NCI-H1417 (cell line): Measurements from ENCODE around the gene TMEM181.
"Not testable (repeated sequence)": the region's sequence is repeated elsewhere in the genome, so short reads cannot be mapped to it uniquely, and the experiment has no call there.

Source experiments
- DNase-seq, 3 experiments: peaks; one replicate each; lab custom pipeline; 2025; lab: John Stamatoyannopoulos, UW

Gene TMEM181

DNA sequence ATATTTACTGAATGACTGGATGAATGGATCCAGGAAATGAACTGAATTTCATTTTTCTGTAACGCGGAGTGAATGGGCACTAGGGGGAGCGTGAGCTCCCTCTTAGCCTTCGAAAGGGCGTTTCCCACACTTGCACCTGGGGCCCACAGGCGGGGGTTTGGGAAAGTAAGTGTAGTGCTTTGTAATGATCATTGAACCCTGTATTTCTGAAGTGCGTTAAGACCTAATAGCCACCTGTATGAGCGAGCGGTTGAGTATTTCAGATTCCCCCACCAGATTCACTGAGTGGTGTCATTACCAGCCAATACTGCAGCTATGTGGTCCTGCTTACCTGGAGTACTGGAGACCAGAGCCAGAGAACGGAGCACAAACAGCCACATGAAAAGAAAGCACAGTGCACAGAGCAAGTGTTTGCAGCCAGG, 100.5 kb downstream of the TMEM181 start:
- DNase-seq = peak; percentile 76 to 93 (median 88)

DNA sequence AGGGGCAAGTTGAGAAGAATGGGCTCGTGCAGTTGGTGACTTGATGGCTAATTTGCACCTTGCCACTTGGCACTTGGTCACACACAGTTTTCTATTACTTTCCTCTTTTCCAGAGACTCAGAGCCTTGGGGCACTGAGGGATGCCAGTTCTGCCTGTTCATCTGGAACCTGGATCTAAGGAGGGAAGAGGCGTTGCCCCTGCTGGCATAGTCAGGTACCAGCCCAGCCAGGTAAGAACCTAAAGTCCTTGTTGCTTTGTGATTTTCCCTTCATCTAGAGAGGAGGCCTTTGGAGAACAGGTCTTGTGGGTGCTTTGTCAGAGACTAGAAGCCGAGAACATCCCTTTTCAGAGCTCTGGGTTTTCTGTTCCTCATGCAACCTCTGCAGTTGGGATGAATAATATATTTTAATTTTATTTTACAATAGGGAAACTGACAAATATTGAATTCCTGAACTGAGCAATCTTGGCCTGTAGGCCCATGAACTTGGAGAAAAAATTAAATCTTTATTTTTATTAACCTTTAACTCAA, 101.3 kb downstream of the TMEM181 start:
- DNase-seq = peak; percentile 14 to 52 (median 41)

DNA sequence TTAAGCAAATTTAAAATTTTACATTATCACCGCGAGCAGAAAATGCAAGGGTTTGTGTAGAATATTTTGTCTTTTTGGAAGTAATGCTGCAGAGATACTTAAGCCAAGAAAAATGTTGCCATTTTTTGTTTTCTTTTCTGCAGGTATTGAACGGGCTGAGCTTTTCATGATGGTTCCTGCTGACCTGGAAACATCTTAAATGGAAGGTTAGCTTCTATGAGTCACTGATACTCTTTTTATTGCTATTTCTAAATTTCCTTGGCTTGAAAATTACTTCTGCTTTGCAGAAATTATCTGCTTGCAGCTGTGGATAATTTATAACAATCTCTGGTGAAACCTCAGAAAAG, 102.7 kb downstream of the TMEM181 start:
- no peak for DNase-seq

DNA sequence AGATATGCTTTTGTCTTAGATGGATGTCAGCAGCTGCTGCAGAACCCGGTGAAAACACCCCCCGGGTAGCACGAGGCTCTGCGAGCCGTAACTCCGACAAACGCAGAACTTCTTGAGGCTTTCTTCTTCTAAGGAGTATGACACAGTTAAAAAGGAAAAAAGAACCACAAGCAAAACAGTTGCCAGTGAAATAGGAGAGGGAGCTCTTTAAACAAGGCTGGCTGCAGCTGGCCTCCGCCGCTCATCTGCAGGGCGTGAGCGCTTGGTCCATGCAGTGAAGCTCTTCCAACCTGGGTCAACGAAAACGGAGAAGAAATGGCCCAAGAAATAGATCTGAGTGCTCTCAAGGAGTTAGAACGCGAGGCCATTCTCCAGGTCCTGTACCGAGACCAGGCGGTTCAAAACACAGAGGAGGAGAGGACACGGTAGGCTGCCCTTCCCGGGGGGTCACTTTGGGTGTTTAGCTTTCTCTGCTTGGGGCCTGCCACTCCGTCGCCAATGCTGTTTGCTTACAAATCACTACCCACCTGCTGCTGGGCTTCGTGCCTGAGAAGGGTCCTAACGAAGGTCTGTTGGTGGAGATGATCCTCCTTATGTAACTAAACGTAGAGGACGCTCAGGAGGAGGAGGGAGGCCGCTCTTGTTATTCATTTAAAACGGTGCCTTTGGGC, 103.2 kb downstream of the TMEM181 start:
- peak; percentile 90 to 97 (median 95) for DNase-seq

DNA sequence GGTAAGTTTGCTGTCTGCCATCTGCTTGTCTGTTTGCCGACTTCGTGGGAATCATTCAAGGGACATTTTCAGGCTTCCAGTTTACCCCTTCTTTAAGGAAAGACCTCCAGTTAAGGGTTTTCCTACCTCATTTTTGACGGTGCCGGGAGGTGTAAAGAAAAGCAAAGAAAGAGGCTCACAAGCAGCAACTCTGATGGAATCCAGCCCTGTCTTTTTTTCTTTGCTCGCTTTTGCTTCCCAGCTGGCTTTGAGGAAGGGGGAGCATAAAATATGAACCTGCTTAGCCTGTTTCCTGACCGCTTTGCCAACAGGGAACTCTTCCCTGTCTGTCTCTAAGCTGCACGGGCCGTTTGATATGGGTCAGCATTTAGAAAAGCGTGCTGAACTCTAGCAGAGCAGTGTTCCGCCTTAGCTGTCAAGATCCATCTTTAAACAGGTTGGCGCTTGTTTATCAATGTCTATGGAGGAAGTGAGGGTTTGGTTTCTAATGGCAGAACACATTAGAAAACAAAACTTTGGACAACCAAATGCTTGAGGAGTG, 103.8 kb downstream of the TMEM181 start:
- DNase-seq = peak; percentile 51 to 96 (median 90)

DNA sequence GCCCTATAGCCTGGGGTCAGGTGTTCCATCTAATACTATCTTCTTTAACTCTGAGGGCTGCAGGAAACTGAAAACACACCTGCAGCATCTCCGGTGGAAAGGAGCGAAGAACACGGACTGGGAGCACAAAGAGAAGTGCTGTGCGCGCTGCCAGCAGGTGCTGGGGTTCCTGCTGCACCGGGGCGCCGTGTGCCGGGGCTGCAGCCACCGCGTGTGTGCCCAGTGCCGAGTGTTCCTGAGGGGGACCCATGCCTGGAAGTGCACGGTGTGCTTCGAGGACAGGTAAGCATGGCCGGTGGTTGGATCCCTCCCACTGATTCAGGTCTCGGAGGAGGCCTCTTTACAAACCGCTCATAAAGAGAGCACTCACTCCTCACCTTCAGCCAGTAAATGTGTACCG, 105.4 kb downstream of the TMEM181 start:
- DNase-seq = peak in 1 of 3 experiments; percentile 47

DNA sequence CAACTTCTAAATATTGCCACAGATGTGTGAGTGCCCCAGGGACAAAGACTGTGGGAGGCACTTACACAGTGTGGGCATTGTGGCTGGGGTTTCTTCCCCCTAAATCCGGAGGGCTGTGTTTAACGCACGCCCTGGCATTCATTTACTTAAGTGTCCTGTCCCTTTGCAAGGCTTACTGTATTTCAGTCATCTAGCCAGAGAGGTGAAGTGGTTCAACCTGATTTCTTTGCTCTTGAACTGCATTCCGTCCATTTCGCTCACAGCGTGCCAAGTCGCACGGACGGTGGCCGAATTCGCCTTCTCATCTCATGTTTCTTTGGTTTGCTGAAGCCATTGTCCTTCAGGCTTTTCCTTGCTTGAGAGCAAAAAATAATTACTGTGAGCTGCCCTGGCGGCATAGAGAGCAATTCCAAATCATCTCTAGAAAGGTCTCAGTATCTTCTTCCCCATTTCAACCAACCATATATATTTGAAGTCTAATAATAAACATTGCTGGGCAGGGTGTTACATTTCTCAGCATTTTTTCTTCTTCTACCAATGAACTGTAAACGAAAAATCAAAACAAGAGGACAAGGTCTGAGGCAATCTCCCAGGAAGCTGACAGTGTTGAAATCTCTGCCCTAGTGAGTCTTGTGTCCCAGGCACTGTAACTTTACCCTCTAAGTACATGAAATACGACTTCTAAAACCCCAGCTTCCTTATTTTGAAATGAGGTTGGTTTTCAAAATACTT, 106.9 kb downstream of the TMEM181 start:
- peak in 1 of 3 experiments; percentile 81 for DNase-seq

DNA sequence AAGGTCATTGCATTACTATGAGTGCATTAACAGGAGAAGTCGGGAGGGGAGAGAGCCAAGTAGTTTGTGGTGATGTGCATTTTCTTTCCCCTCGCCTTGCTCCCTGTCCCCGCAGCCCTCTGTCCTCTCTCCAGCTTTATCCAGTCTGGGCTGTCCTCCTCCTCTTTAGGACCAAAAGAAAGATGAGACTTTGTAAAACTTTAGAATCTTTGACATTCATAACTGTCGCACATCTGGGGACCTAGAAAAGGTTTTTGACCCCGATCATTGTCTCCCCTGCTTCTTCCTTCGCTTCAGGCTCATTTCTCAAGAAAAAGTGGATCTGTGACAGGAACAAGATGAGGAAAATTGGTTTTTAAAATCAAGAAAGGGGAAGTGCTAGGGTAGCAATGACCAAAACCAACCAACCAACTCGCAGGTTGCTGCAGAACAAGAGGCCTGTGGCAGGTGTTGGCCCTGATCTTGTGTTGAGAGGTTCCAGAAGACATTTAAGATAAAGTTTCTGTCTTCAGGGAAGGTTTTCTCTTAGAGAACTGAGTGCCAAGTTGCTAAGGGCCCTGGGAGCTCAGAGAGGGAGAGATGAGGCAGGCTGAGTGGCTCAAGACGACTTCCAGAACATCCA, 107.6 kb downstream of the TMEM181 start:
- DNase-seq = no peak

DNA sequence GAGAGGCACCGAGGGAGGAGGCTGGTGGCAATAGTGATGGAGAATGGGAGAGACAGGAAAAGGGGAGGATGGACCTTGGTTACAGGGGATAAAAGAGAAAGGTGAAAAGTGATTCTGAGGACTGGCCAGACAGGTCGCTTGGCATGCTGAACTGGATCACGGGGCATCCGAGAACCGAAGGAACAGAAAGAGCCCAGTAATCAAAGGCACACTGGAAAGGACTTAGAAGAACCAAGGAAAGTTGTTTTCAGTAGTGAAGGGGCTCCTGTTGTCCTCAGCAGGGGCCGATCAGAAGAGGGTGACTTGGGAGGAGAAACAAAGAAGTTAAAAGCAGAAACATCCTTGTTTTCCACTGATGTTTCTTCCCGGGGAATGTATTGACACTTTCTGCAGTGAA, 108.8 kb downstream of the TMEM181 start:
- DNase-seq = no peak

DNA sequence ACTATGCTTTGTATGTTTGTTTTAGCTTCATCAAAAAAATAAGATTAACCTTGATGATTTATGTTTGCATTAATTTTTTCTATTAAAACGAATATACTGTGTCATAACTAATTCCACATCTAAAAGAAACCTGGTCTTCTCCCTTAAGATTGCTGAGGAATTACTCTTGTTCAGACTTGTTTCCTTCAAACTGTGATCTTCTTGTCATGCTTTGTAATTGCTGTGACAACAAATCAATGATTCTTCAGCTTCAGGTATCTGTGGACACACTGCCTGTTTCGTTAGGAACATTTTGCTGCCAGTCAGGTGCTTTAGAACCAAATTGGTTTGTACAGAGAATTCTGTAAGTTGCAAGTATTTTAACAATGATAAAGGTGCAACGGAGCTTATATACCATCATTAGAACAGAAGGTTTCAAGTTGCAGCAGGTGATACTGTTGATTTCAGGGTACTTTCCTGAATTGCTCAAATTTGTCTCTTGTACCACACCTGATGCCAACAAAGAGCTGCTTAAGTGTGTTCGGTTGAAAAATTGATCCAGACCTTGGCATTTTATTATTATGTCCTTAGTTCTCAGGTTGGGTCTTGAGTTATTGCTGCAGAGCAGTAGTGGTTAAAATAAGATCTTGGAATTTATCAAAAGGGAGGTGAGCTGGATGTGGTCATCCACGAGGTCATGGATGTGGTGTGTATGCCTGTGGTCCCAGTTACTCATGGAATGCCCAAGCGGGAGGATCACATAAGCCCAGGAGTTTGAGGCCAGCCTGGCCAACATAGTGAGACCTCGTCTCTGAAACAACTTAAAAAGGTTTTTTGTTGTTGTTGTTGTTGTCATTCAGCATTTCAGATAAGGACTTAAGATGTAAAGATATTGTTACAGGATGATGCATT, 109.5 kb downstream of the TMEM181 start:
- peak in 2 of 3 experiments; percentile 35 to 71 for DNase-seq

DNA sequence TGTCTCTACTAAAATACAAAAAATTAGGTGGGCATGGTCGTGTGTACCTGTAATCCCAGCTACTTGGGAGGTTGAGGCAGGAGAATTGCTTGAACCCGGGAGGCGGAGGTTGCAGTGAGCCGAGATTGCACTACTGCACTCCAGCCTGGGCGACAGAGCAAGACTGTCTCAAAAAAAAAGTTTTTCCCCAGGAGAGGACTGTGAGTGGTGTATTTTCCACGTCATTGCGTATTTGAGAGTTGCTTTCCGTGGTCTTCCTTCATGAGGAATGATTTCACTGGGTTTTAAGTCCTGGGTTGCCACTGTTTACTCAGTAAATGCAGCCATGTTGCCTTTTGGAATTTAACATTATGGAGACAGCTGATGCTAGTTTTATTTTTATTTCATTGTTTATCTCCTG, 112.2 kb downstream of the TMEM181 start:
- peak in 1 of 3 experiments; percentile 32 for DNase-seq

DNA sequence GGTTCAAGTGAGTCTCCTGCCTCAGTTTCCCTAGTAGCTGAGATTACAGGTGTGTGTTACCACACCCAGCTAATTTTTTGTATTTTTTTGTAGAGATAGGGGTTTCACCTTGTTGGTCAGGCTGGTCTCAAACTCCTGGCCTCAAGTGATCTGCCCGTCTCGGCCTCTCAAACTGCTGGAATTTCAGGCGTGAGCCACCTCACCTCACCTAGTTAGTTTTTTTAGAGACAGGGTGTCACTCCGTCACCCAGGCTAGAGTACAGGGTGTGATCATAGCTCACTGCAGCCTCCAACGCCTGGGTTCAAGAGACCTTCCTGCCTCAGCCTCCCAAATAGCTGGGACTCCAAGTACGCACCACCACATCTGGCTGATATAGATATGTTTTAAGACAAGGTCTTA, 112.8 kb downstream of the TMEM181 start:
- DNase-seq = no peak

DNA sequence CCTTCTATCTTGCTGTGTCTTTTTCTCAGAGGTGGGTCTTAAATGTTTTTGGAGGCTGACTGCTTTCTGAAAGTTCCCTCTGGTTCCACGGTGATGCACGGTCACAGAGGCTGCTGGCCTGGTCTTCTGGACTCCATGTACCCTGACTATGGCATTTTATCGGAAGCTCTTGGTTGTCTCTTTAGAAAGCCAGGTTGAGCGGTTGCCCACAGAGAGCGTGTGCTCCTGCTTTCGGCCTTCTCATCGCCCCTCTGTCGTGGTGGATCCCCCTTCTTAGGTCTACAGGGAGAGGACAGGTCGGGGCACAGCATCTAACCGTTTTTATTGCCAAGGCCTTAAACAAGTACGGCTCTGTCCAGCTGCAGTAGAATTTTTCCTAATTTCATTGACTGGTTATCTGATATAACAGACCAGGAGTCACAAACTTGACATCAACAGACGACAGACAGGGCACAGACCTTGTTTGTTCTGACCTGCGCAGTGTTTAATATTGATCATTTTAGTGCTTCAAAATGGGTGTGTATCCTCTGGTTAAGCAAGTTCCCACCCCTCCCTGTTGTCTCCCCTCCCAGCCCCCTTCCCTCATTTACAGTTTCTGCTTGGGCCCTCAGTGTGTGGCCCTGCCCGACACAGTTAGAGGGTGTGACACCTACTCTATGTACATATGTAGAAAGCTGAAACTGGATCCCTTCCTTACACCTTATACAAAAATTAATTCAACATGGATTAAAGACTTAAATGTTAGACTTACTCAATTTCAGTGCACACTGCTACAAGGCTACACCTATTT, 114.6 kb downstream of the TMEM181 start:
- DNase-seq = no peak

DNA sequence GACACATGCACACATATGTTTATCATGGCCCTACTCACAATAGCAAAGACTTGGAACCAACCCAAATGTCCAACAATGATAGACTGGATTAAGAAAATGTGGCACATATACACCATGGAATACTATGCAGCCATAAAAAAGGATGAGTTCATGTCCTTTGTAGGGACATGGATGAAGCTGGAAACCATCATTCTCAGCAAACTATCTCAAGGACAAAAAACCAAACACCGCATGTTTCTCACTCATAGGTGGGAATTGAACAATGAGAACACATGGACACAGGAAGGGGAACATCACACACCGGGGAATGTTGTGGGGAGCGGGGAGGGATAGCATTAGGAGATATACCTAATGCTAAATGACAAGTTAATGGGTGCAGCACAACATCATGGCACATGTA, 117.2 kb downstream of the TMEM181 start:
- not testable (repeated sequence) for DNase-seq

DNA sequence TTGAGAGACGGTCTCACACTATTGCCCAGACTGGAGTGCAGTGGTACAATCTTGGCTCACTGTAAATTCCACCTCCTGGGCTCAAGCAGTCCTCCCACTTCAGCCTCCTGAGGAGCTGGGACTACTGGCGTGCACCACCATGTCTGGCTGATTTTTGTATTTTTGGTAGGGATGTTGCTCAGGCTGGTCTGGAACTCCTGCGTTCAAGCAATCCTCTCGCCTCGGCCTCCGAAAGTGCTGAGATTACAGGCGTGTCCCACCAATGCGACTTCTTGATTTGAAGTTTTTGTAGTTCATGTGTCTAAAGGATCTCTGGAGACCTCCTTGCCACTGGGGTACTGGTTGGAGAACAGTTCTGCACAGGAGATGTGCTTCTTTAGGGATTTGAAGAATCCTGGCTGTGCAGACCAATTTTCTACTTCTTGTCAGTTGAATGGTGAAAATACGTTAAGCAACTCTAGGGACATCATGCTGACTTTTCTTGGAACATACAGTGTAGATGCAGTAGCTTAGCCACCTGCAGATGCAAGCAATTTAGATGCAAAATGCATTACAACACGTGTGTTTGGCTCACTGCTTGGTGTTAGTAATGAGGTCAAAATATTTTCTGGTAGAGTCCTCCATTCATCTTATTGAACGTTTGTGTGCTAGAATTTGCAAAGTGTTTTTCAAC, 118.2 kb downstream of the TMEM181 start:
- no peak for DNase-seq

DNA sequence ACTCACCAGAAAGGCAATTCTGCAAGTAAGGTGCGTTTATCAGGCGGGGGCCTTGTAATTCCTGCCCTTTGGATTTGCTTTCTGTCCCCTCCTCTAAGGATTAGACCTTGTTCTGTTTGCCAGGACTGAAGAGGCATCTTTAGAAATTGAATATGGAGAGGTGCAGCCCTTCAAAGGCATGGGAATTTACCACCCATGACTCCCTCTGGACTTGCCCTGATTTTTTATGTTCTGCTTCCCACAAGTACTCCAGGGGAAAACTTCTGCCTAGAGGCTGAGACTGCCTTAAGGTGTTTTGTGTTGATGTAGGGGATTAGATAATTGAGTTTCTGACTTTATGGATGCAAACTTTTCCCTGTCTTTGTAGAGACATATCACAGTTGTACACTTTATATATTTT, 120.1 kb downstream of the TMEM181 start:
- DNase-seq = no peak

DNA sequence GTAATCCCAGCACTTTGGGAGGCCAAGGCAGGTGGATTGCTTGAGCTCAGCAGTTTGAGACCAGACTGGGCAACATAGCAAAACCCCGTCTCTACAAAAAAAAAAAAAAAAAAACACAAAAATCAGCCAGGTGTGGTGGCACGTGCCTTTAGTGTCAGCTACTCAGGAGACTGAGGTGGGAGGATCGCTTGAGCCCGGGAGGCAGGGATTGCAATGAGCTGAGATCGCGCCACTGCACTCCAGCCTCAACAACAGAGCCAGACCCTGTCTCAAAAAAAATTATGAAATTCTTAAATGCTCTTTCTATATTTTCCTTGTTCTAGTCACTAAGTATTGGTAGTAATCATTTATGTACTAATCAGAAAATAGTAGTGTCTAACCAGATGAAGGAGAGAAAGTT, 120.6 kb downstream of the TMEM181 start:
- no peak for DNase-seq

DNA sequence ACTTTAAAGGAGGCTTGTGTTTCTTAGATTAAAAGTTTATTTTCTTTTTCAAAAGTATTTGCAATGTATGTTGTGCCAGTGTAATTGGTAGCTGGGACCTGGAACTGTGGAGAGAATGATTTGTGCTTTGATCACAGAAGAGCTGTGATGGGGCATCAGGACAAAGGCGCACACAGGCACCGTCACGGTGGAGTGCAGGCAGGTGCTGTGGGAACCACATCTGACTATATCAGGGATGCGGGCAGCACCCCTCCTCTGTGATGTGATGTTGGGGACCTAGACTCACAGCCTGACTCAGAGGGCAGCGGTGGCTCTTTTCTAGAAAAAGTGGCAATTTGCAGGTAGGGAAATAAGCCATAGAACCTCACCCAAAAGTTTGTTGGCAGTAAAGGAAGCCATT, 124.4 kb downstream of the TMEM181 start:
- no peak for DNase-seq

DNA sequence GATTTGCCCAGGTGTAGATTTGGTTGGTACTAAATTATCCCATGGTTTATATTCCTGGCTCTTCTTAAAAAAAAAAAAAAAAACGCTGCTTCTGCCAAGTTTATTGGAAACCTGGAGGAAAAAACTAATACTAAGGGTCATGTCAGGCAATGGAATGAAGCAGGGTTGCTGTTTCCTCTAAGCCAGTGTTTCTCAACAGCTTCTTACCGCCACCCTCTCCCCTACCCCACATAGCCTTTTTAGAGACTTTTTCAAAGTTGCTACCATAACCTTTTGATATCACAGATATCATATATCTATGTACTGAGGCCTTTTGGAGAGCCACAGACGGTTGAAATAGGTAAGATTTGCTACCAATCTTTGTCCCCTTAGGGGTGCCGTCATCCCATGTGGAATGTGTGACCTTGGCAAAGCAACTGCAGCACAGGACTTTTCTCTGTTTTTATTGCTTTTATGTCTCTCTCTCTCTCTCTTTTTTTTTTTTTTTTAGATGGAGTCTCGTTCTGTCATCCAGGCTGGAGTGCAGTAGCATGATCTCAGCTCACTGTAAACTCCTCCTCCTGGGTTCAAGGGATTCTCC, 124.9 kb downstream of the TMEM181 start:
- DNase-seq = no peak
